B cell (primary cell): ENCODE measurements around the gene ATXN7L3B. TPM values are rescaled to one million over a fixed set of nuclear protein-coding genes. Genes with fewer than 3 reads are reported as not detected.

Experiments used
- ATAC-seq: fragments of 200-7000 bp; cut with Tn5 transposase; one replicate; pipeline ENCODE4 v1.10.0; 2021; ENCODE audit warnings: low read depth, mild to moderate bottlenecking, moderate number of reproducible peaks, moderate library complexity
- CTCF ChIA-PET: fragments of 350-600 bp; sonication (Branson Sonifier 250); formaldehyde crosslinking; loops from one replicate; lab custom pipeline; 2021; ENCODE audit warnings: antibody characterized with exemption, inconsistent platforms; lab: Charles Lee
- POLR2A ChIA-PET: fragments of 350-600 bp; sonication (Branson Sonifier 250); formaldehyde crosslinking; loops from one replicate; lab custom pipeline; 2021; ENCODE audit warnings: antibody characterized with exemption; lab: Charles Lee
- DNase-seq: peaks from one replicate; pipeline ENCODE4 v3.0.0; 2013
- H2AFZ ChIP-seq: 2 replicates; pipeline ENCODE4 v1.6.1; 2012; ENCODE audit warnings: mild to moderate bottlenecking, low read depth, low read length; ENCODE audit not compliant: insufficient read depth, poor library complexity, severe bottlenecking
- H3K27ac ChIP-seq, 2 donors: 1 replicate in 1 of 2; 2 replicates in 1 of 2; pipeline ENCODE4 v1.5.1; 2012 to 2013; ENCODE audit warnings: low read length in 2 of 2, mild to moderate bottlenecking in 2 of 2, moderate library complexity in 1 of 2
- H3K27me3 ChIP-seq, 4 experiments: fragments of 200-600 bp in 1 of 4; sonication (generic) in 1 of 4; replicated peaks in 1 of 4; 1 replicate in 2 of 4; 2 replicates in 2 of 4; pipeline versions ENCODE4 v1.6.1 to v1.7.0; 2013 to 2016; ENCODE audit warnings: low read length in 3 of 4, mild to moderate bottlenecking in 2 of 4, mixed read lengths in 1 of 4, moderate library complexity in 1 of 4; ENCODE audit not compliant: insufficient read depth in 4 of 4, control insufficient read depth in 3 of 4; ENCODE audit errors: control extremely low read depth in 1 of 4
- H3K36me3 ChIP-seq, 2 experiments: replicated peaks in 1 of 2; 1 replicate in 1 of 2; 2 replicates in 1 of 2; pipeline versions ENCODE4 v1.6.1 to v1.7.1; 2013; ENCODE audit warnings: low read length in 1 of 2; ENCODE audit not compliant: insufficient read depth in 2 of 2, control insufficient read depth in 1 of 2; ENCODE audit errors: control extremely low read depth in 1 of 2, extremely low read depth in 1 of 2
- H3K4me1 ChIP-seq, 2 donors: fragments of 200-600 bp in 1 of 2; sonication (generic) in 1 of 2; 1 replicate in 1 of 2; 2 replicates in 1 of 2; pipeline versions ENCODE4 v1.5.1 to v1.6.1; 2013 to 2017; ENCODE audit warnings: low read length in 2 of 2; ENCODE audit not compliant: control insufficient read depth in 2 of 2, insufficient read depth in 2 of 2
- H3K4me2 ChIP-seq: replicated peaks from 2 replicates; pipeline ENCODE3; 2012; ENCODE audit warnings: mild to moderate bottlenecking, low read depth, low read length; ENCODE audit not compliant: poor library complexity, severe bottlenecking
- H3K4me3 ChIP-seq, 5 experiments: fragments of 200-600 bp in 1 of 5; sonication (generic) in 1 of 5; 1 replicate in 3 of 5; 2 replicates in 2 of 5; pipeline versions ENCODE4 v1.5.1 to v1.7.0; 2011 to 2016; ENCODE audit warnings: low read length in 4 of 5, mild to moderate bottlenecking in 4 of 5, low read depth in 2 of 5, control low read depth in 1 of 5, moderate library complexity in 1 of 5; ENCODE audit not compliant: insufficient read depth in 1 of 5; ENCODE audit errors: control extremely low read depth in 1 of 5, extremely low read depth in 1 of 5
- H3K79me2 ChIP-seq: fragments of 200-600 bp; sonication (generic); one replicate; pipeline ENCODE4 v1.6.0; 2016; ENCODE audit warnings: low read length; ENCODE audit not compliant: control insufficient read depth, insufficient read depth
- H3K9ac ChIP-seq: fragments of 200-600 bp; sonication (generic); 2 replicates; pipeline ENCODE4 v1.6.1; 2017; ENCODE audit warnings: mild to moderate bottlenecking, low read length, moderate library complexity
- H3K9me3 ChIP-seq, 3 donors: one replicate each; pipeline versions ENCODE4 v1.6.1 to v1.7.1; 2013; ENCODE audit warnings: low read length in 2 of 3; ENCODE audit not compliant: control insufficient read depth in 2 of 3, insufficient read depth in 1 of 3; ENCODE audit errors: control extremely low read depth in 1 of 3
- H4K20me1 ChIP-seq: 2 replicates; pipeline ENCODE4 v1.6.0; 2012; ENCODE audit warnings: mild to moderate bottlenecking, low read length; ENCODE audit not compliant: insufficient read depth, control insufficient read depth, poor library complexity, severe bottlenecking
- H3K27ac Mint-ChIP-seq: one replicate; pipeline ENCODE4 v1.8.0; 2021; ENCODE audit warnings: mixed read lengths
- H3K27me3 Mint-ChIP-seq: one replicate; pipeline ENCODE4 v1.8.0; 2021; ENCODE audit warnings: mixed read lengths
- H3K4me1 Mint-ChIP-seq: one replicate; pipeline ENCODE4 v1.8.0; 2021; ENCODE audit warnings: mixed read lengths
- H3K4me3 Mint-ChIP-seq: one replicate; pipeline ENCODE4 v1.8.0; 2021; ENCODE audit warnings: mixed read lengths
- H3K9me3 Mint-ChIP-seq: one replicate; pipeline ENCODE4 v1.8.0; 2022; ENCODE audit warnings: mixed read lengths; ENCODE audit not compliant: insufficient read depth
- CTCF ChIP-seq: fragments of 200-600 bp; IDR thresholded peaks from one replicate; pipeline ENCODE4 v1.8.0; 2022; ENCODE audit warnings: antibody characterized with exemption, mild to moderate bottlenecking
- EZH2 ChIP-seq: IDR thresholded peaks from 2 replicates; pipeline ENCODE4 v1.6.1; 2012; ENCODE audit warnings: borderline replicate concordance, low read depth, mild to moderate bottlenecking, moderate library complexity, low read length; ENCODE audit not compliant: insufficient read depth, poor library complexity, severe bottlenecking
- WGBS: methylation state at CpG from one replicate; pipeline ENCODE4 v1.1.5; 2013; ENCODE audit warnings: missing lambda C conversion rate; ENCODE audit not compliant: insufficient coverage; 5-methylcytosine and 5-hydroxymethylcytosine counted together
- intact Hi-C: fragments of 100-400 bp; cut with micrococcal nuclease; formaldehyde crosslinking; loops from one replicate; pipeline ENCODE4 v1.10.0; 2022
- polyA plus RNA-seq: library from polyadenylated mRNA; depleted of rRNA; stranded (reverse); fragments of >200 nt; gene quantifications from 2 replicates; pipeline ENCODE4 v1.2.3, GENCODE V29; 2012
- total RNA-seq, 2 donors: library from RNA; stranded (reverse); fragments of 120-200 nt in 1 of 2; gene quantifications; 1 replicate in 1 of 2; 2 replicates in 1 of 2; pipeline versions ENCODE4 v1.2.3 to v1.2.4, GENCODE V29; 2013 to 2022

Gene ATXN7L3B
- total and polyA plus RNA-seq, 2 donors (not counting 1 experiment from before 2014, with no cell fraction given), result 15.0 to 38.6 TPM

- H3K27me3 Mint-ChIP-seq, result peaks cover 5% of the 10 kb centered on the region
- Histone ChIP-seq H3K9me3 (no peaks in the 10 kb centered on the region), H2AFZ (no peak overlapping the region), H3K4me3 (no peak overlapping the region), H3K4me2 (no peak overlapping the region), H3K27ac (no peak overlapping the region), H3K79me2 (no peaks in the 10 kb centered on the region), H3K36me3 (no peaks in the 10 kb centered on the region), H3K9ac (no peak overlapping the region), H3K4me1 (no peaks in the 10 kb centered on the region), H3K27me3 (peaks cover 0 to 4% (median 0%) of the 10 kb centered on the region in 4 experiments), H4K20me1 (no peaks in the 10 kb centered on the region)
- H3K27ac Mint-ChIP-seq, result no peak overlapping the region
- TF ChIP-seq CTCF (no peak), EZH2 (no peak)
- no peaks in the 10 kb centered on the region for H3K9me3 Mint-ChIP-seq
- CTCF ChIA-PET, result no interaction called here
- H3K4me3 Mint-ChIP-seq, result no peak overlapping the region
- POLR2A ChIA-PET, result no interaction called here
- intact Hi-C loops, result no loop called here
- DNase-seq, result no peak
- ATAC-seq, result no peak
- no peaks in the 10 kb centered on the region for H3K4me1 Mint-ChIP-seq
These were observed 26.3 kb downstream of the ATXN7L3B start for GRCh38 chr12:74563927-74564326.

GRCh38 chr12:74578486-74578885 is 40.9 kb downstream of the ATXN7L3B start:
- no CpG with 5 or more reads among the region's 2 CpGs for WGBS
- Histone ChIP-seq H3K9ac (no peak overlapping the region), H2AFZ (no peak overlapping the region), H3K27ac (no peak overlapping the region), H3K36me3 (no peaks in the 10 kb centered on the region), H4K20me1 (no peaks in the 10 kb centered on the region), H3K4me3 (no peak overlapping the region), H3K79me2 (no peaks in the 10 kb centered on the region), H3K4me2 (no peak overlapping the region), H3K27me3 (no peaks in the 10 kb centered on the region), H3K9me3 (no peaks in the 10 kb centered on the region), H3K4me1 (no peaks in the 10 kb centered on the region)
- no peak for DNase-seq
- H3K4me3 Mint-ChIP-seq, result no peak overlapping the region
- ATAC-seq, result no peak
- no peaks in the 10 kb centered on the region for H3K27me3 Mint-ChIP-seq
- intact Hi-C loops, result no loop called here
- H3K9me3 Mint-ChIP-seq, result no peaks in the 10 kb centered on the region
- no peak for TF ChIP-seq CTCF
- no peak for TF ChIP-seq EZH2
- ChIA-PET CTCF (no interaction called here), POLR2A (no interaction called here)
- H3K27ac Mint-ChIP-seq, result no peak overlapping the region
- H3K4me1 Mint-ChIP-seq, result no peaks in the 10 kb centered on the region
